ENCODE measurements around the gene CCDC172. TPM values are rescaled to one million over a fixed set of nuclear protein-coding genes. Genes with fewer than 3 reads are reported as not detected.

CCDC172 gene
- total and polyA plus RNA-seq, 2 of the 4 experiments (the other 2 are of a cell fraction): not detected

- no peak overlapping the region for H4K5ac ChIP-seq (ENCODE audit: low read depth, low read length)
- no peak overlapping the region for H2BK15ac ChIP-seq (ENCODE audit: low read depth, low read length)
- no peak overlapping the region for H2AFZ ChIP-seq (replicated peaks; ENCODE audit: low read length, poor library complexity)
- dilution Hi-C loops (cut with HindIII; ENCODE audit: low sequenced_read_pairs, unreplicated experiment) (no loop called here), intact Hi-C loops (cut with micrococcal nuclease) (no loop called here), in situ Hi-C loops (cut with MboI; ENCODE audit: low sequenced_read_pairs) (no loop called here)
- no peak overlapping the region for H3K4me3 ChIP-seq (ENCODE audit: insufficient read depth, low read depth, low read length)
- H3K36me3 ChIP-seq (ENCODE audit: control insufficient read depth, insufficient read depth, low read length): no peaks in the 10 kb centered on the region
- H3K14ac ChIP-seq (replicated peaks; ENCODE audit: low read depth, low read length): no peak overlapping the region
- no peaks in the 10 kb centered on the region for H4K20me1 ChIP-seq (ENCODE audit: insufficient read depth, low read length)
- H2AK9ac ChIP-seq (replicated peaks; ENCODE audit: low read depth, low read length, poor library complexity): no peak overlapping the region
- H3K27ac ChIP-seq (ENCODE audit: insufficient read depth, low read length): no peak overlapping the region
- H3K4me2 ChIP-seq (ENCODE audit: low read depth, low read length): no peak overlapping the region
- H2AK5ac ChIP-seq (ENCODE audit: low read depth, low read length): no peak overlapping the region
- H4K91ac ChIP-seq (ENCODE audit: insufficient read depth, low read depth, low read length): no peak overlapping the region
- H3K9me3 ChIP-seq (ENCODE audit: control insufficient read depth, insufficient read depth, low read length): no peaks in the 10 kb centered on the region
- H3K18ac ChIP-seq (ENCODE audit: low read depth, low read length): no peak overlapping the region
- no peak for ATAC-seq (ENCODE audit: low read depth)
- no peak for DNase-seq
- no peak overlapping the region for H4K8ac ChIP-seq (ENCODE audit: low read depth in 2 of 2, low read length in 2 of 2)
- no peak overlapping the region for H3K23ac ChIP-seq (ENCODE audit: low read depth, low read length)
- CTCF ChIA-PET: interaction anchor here (1.1 kb wide), 1 partner anchor 55 kb away, joined by 4 read pairs; no protein-coding TSS in a partner anchor
- POLR2A ChIA-PET (ENCODE audit: unreplicated experiment): no interaction called here
- H3K56ac ChIP-seq (ENCODE audit: extremely low read depth, insufficient read depth, low read length): no peak overlapping the region
- no peaks in the 10 kb centered on the region for H3K79me1 ChIP-seq (ENCODE audit: low read depth in 1 of 2, low read length in 2 of 2)
- H3K4me1 ChIP-seq (ENCODE audit: control insufficient read depth, insufficient read depth, low read length): no peaks in the 10 kb centered on the region
- H3K4ac ChIP-seq (ENCODE audit: low read depth, low read length): no peak overlapping the region
- no TSS peak for BruUV-seq (replicated peaks)
- H3K9ac ChIP-seq (ENCODE audit: low read depth, low read length): no peak overlapping the region
- no peak overlapping the region for H2BK120ac ChIP-seq (ENCODE audit: low read depth, low read length)
- no peak overlapping the region for H2BK20ac ChIP-seq (ENCODE audit: low read depth, low read length)
- TF ChIP-seq RFX5 (IDR thresholded peaks at IDR 0.05; ENCODE audit: low read depth, low read length) (no peak), CTCF (conservative IDR thresholded peaks at IDR 0.05; ENCODE audit: low read depth, low read length) (no peak), BHLHE40 (IDR thresholded peaks at IDR 0.05; ENCODE audit: low read depth, low read length) (no peak), SMC3 (IDR thresholded peaks at IDR 0.05; ENCODE audit: low read depth, low read length) (no peak), RCOR1 (IDR thresholded peaks at IDR 0.05; ENCODE audit: insufficient replicate concordance, low read length) (no peak), NFE2L2 (IDR thresholded peaks at IDR 0.05; ENCODE audit: low read depth, low read length) (no peak), RAD21 (IDR thresholded peaks at IDR 0.05; ENCODE audit: low read length) (no peak), MAFK (IDR thresholded peaks at IDR 0.05; ENCODE audit: low read depth, low read length) (no peak)
- TF ChIP-seq, protein P1, sequence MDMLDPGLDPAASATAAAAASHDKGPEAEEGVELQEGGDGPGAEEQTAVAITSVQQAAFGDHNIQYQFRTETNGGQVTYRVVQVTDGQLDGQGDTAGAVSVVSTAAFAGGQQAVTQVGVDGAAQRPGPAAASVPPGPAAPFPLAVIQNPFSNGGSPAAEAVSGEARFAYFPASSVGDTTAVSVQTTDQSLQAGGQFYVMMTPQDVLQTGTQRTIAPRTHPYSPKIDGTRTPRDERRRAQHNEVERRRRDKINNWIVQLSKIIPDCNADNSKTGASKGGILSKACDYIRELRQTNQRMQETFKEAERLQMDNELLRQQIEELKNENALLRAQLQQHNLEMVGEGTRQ (IDR thresholded peaks at IDR 0.05; ENCODE audit: low read depth, low read length): no peak
- no peaks in the 10 kb centered on the region for H3K9me1 ChIP-seq (ENCODE audit: insufficient read depth, low read length)
- WGBS, 2 experiments (ENCODE audit: extremely low coverage in 2 of 2, insufficient read length in 1 of 2): no CpG with 5 or more reads among the region's 2 CpGs
- H3K27me3 ChIP-seq (ENCODE audit: control insufficient read depth, insufficient read depth, low read length): no peaks in the 10 kb centered on the region
- no peak overlapping the region for H2BK5ac ChIP-seq (ENCODE audit: low read depth, low read length, poor library complexity, severe bottlenecking)
Observed at GRCh38 chr10:116331815-116332214, 7.6 kb downstream of the CCDC172 start.

Data from IMR-90 (cell line).